Lung (tissue), 12 donors: Measurements from ENCODE around the gene RCVRN. TPM values are rescaled to one million over a fixed set of nuclear protein-coding genes. Genes with fewer than 3 reads are reported as not detected.
A peak's percentile ranks its signal among the peaks of the same experiment; 100 is the strongest.

Experiments used
- ATAC-seq: fragments of 200-7000 bp; cut with Tn5 transposase; one replicate; pipeline ENCODE4 v1.9.1; 2020; ENCODE audit warnings: moderate number of reproducible peaks; ENCODE audit not compliant: insufficient read depth, low FRiP score
- DNase-seq, 3 donors: peaks; one replicate each; pipeline ENCODE4 v3.0.0-alpha.2; 2013 to 2017
- H3K27ac ChIP-seq, 2 donors: one replicate each; pipeline ENCODE4 v1.5.1; 2013; ENCODE audit warnings: mild to moderate bottlenecking in 2 of 2, moderate library complexity in 2 of 2, control low read depth in 1 of 2, inconsistent platforms in 1 of 2, low read depth in 1 of 2, low read length in 1 of 2
- H3K27me3 ChIP-seq, 3 donors: one replicate each; pipeline ENCODE4 v1.5.1; 2013; ENCODE audit warnings: low read length in 2 of 3; ENCODE audit not compliant: control insufficient read depth in 3 of 3, insufficient read depth in 3 of 3
- H3K36me3 ChIP-seq, 4 donors: one replicate each; pipeline ENCODE4 v1.5.1; 2013; ENCODE audit warnings: low read length in 4 of 4, mild to moderate bottlenecking in 1 of 4, moderate library complexity in 1 of 4; ENCODE audit not compliant: control insufficient read depth in 4 of 4, insufficient read depth in 4 of 4
- H3K4me1 ChIP-seq, 5 donors: one replicate each; pipeline ENCODE4 v1.5.1; 2013; ENCODE audit warnings: low read length in 5 of 5, mild to moderate bottlenecking in 2 of 5, moderate library complexity in 1 of 5; ENCODE audit not compliant: control insufficient read depth in 5 of 5, insufficient read depth in 5 of 5
- H3K4me3 ChIP-seq: one replicate; pipeline ENCODE4 v1.5.1; 2013; ENCODE audit warnings: mild to moderate bottlenecking, control low read depth, moderate library complexity
- H3K9ac ChIP-seq, 2 donors: one replicate each; pipeline ENCODE4 v1.5.1; 2013; ENCODE audit warnings: low read length in 2 of 2, control low read depth in 1 of 2; ENCODE audit not compliant: insufficient read depth in 1 of 2
- H3K9me3 ChIP-seq, 4 donors: one replicate each; pipeline ENCODE4 v1.5.1; 2013; ENCODE audit warnings: low read length in 3 of 4, mild to moderate bottlenecking in 1 of 4, moderate library complexity in 1 of 4; ENCODE audit not compliant: control insufficient read depth in 4 of 4, insufficient read depth in 3 of 4
- WGBS, 2 donors: extraction: QIAGEN DNeasy Blood & Tissue Kit; methylation state at CpG; one replicate each; pipeline ENCODE4 v1.1.7; 2013; 5-methylcytosine and 5-hydroxymethylcytosine counted together
- polyA plus RNA-seq, 2 donors: library from polyadenylated mRNA; stranded (reverse); fragments of 200-250 nt; gene quantifications; one replicate each; pipeline ENCODE4 v1.2.1, GENCODE V29; 2013
- total RNA-seq, 2 donors: library from RNA; depleted of rRNA in 1 of 2; stranded (reverse); fragments of >200 nt in 1 of 2; gene quantifications; one replicate each; pipeline ENCODE4 v1.2.1, GENCODE V29; 2014 to 2021
- TF ChIP-seq, protein P1 (sequence below): IDR thresholded peaks from 2 replicates; pipeline ENCODE4 v1.5.1; 2012; ENCODE audit warnings: mild to moderate bottlenecking; ENCODE audit errors: control extremely low read depth, extremely low read depth
- donor health status: control.
- donor health status: control.
- donor health status: Bipolar disorder and iron deficiency.
- donor health status: healthy.
- donor health status: DM: yes; HTN: yes; CAD: no.

Gene RCVRN
- total and polyA plus RNA-seq, 4 donors = 0.09 to 0.31 (median 0.24) TPM; not detected in 1

DNA sequence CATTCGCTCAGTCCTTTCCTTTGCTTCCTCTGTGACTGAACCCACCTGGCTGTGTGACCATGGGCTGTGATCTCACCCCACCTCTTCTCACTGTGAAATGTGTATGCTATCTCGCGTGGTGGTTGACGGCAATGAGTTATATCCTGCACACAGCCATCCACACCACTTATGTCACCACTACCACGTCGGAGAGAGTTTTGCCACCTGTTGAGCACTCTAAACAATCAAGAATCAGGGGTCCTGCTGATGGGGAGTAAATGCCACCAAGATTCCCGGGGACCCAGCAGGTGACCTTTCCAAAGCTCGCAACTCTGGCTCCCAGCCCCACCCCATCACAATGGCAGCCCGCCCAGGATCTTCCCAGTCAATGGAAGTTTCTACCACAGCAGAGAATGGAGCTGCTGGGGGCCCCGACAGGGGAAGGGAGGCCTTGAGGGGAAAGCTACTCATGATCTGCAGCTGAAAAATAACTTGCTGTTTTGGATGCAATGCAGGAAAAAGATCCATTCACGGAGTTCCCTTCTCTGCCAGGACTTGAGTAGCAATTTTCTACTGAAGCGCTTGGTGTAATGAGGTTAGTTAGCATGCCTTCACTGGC is 26.2 kb upstream of the RCVRN start:
- ATAC-seq (no peak), DNase-seq (no peak)
- H3K27me3 ChIP-seq = peaks cover 0 to 5% (median 0%) of the 10 kb centered on the region in 3 donors
- no peaks in the 10 kb centered on the region for H3K4me1 ChIP-seq
- no peak overlapping the region for H3K4me3 ChIP-seq
- 76 to 80% methylated on average over 12 of the region's 12 CpGs for WGBS, 2 donors
- TF ChIP-seq, protein P1, sequence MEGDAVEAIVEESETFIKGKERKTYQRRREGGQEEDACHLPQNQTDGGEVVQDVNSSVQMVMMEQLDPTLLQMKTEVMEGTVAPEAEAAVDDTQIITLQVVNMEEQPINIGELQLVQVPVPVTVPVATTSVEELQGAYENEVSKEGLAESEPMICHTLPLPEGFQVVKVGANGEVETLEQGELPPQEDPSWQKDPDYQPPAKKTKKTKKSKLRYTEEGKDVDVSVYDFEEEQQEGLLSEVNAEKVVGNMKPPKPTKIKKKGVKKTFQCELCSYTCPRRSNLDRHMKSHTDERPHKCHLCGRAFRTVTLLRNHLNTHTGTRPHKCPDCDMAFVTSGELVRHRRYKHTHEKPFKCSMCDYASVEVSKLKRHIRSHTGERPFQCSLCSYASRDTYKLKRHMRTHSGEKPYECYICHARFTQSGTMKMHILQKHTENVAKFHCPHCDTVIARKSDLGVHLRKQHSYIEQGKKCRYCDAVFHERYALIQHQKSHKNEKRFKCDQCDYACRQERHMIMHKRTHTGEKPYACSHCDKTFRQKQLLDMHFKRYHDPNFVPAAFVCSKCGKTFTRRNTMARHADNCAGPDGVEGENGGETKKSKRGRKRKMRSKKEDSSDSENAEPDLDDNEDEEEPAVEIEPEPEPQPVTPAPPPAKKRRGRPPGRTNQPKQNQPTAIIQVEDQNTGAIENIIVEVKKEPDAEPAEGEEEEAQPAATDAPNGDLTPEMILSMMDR = no peak
- no peak overlapping the region for H3K9ac ChIP-seq
- H3K36me3 ChIP-seq = peaks cover 0 to 26% (median 10%) of the 10 kb centered on the region in 4 donors
- H3K9me3 ChIP-seq = no peaks in the 10 kb centered on the region
- no peak overlapping the region for H3K27ac ChIP-seq

DNA sequence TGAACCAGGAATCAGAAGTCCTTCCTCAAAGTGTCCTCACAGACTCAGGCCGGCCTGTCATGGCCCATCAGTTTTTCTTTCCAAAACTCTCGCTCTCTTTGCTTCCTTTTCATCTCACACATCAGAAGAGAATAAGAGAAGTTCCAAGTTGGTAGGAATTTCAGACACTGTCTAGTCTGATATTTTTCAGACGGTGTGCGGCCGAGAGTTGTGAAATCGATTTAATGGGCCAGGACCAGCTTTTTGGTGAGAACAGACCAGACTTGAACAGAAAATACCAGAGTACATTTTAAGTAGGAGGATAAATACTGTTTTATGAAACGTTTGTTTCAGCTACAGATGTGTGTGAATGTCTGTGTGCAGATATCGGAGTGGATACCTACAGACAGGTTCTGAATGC is 24.8 kb upstream of the RCVRN start:
- no peak overlapping the region for H3K9ac ChIP-seq
- H3K36me3 ChIP-seq = peaks cover 0 to 19% (median 9%) of the 10 kb centered on the region in 4 donors
- DNase-seq (no peak), ATAC-seq (no peak)
- WGBS, 2 donors = 78 to 83% methylated on average over 8 of the region's 8 CpGs
- H3K4me3 ChIP-seq = no peak overlapping the region
- H3K4me1 ChIP-seq = no peaks in the 10 kb centered on the region
- no peaks in the 10 kb centered on the region for H3K9me3 ChIP-seq
- TF ChIP-seq, protein P1 = no peak
- no peak overlapping the region for H3K27ac ChIP-seq
- peaks cover 0 to 5% (median 0%) of the 10 kb centered on the region in 3 donors for H3K27me3 ChIP-seq

DNA sequence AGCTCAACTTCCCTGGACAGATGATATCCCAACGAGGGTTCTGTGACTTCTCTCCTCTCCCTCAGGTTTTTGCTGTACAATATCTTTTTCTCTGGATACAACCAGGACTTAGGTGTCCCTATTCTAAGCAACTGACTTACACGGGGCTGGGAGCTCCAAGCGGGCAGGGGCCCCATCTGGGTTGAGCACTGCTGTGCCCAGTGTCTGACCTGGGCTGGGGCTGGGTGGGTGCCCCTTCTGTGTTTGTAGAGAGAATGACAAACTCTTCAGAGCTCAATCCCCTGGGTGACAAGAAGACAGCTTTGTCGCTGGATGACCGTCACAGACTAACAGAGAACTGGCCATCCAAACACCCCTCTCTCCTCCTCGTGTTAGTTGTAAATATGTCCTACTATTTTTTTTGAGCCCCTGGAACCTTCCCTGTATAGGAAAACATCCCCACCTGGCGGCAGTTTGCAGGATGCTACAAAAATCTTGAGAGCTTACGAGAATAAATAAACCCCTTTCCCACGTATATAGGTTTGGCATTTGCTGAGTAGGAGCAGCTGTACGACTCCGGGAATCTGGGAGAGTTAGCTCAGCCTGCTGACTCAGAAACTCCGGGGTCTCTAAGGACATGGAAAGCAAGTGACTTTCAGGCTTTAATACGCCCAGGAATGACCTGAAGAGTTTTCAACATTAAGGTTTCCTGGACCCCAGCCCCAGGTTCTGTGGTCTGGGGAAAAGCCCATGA is 23.7 kb upstream of the RCVRN start:
- peaks cover 0 to 5% (median 0%) of the 10 kb centered on the region in 3 donors for H3K27me3 ChIP-seq
- H3K36me3 ChIP-seq = peaks cover 0 to 18% (median 9%) of the 10 kb centered on the region in 4 donors
- H3K4me1 ChIP-seq = no peaks in the 10 kb centered on the region
- no peaks in the 10 kb centered on the region for H3K9me3 ChIP-seq
- TF ChIP-seq, protein P1 = no peak
- no peak overlapping the region for H3K9ac ChIP-seq
- H3K27ac ChIP-seq = no peak overlapping the region
- 44 to 62% methylated on average over 13 of the region's 13 CpGs for WGBS, 2 donors
- no peak overlapping the region for H3K4me3 ChIP-seq
- peak; percentile 69 to 84 (median 81) for DNase-seq
- no peak for ATAC-seq
